Measurements from ENCODE around the gene DHX58.

The DHX58 gene

GRCh38 chr17:42087042-42087701 is 25.3 kb downstream of the DHX58 start:
- no peak for DNase-seq (ENCODE audit: low spot score)

GRCh38 chr17:42081516-42082129 is 30.9 kb downstream of the DHX58 start:
- no peak for DNase-seq (ENCODE audit: low spot score)

GRCh38 chr17:42079541-42079940 is 33.0 kb downstream of the DHX58 start:
- DNase-seq (ENCODE audit: low spot score) = no peak

- no peak for DNase-seq (ENCODE audit: low spot score)
These were observed 34.0 kb downstream of the DHX58 start for GRCh38 chr17:42078396-42079043.

- DNase-seq (ENCODE audit: low spot score) = no peak
These were observed 34.8 kb downstream of the DHX58 start for GRCh38 chr17:42077755-42078154.

GRCh38 chr17:42076797-42077559 is 35.5 kb downstream of the DHX58 start:
- no peak for DNase-seq (ENCODE audit: low spot score)

- DNase-seq (ENCODE audit: low spot score) = no peak
These were observed 36.7 kb downstream of the DHX58 start for GRCh38 chr17:42075789-42076188.

- DNase-seq (ENCODE audit: low spot score) = peak; percentile 52
These were observed 40.0 kb downstream of the DHX58 start for GRCh38 chr17:42072323-42073187.

GRCh38 chr17:42071810-42072209 is 40.7 kb downstream of the DHX58 start:
- no peak for DNase-seq (ENCODE audit: low spot score)

- DNase-seq (ENCODE audit: low spot score) = no peak
These were observed 43.5 kb downstream of the DHX58 start for GRCh38 chr17:42068979-42069378.

GRCh38 chr17:42067371-42068091 is 45.0 kb downstream of the DHX58 start:
- peak; percentile 78 for DNase-seq (ENCODE audit: low spot score)

- DNase-seq (ENCODE audit: low spot score) = no peak
These were observed 47.3 kb downstream of the DHX58 start for GRCh38 chr17:42065201-42065600.

- DNase-seq (ENCODE audit: low spot score) = no peak
These were observed 49.8 kb downstream of the DHX58 start for GRCh38 chr17:42062681-42063080.

GRCh38 chr17:42061646-42062487 is 50.6 kb downstream of the DHX58 start:
- DNase-seq (ENCODE audit: low spot score) = no peak

- DNase-seq (ENCODE audit: low spot score) = no peak
These were observed 52.3 kb downstream of the DHX58 start for GRCh38 chr17:42060231-42060630.

- DNase-seq (ENCODE audit: low spot score) = no peak
These were observed 52.7 kb downstream of the DHX58 start for GRCh38 chr17:42059815-42060214.

- no peak for DNase-seq (ENCODE audit: low spot score)
These were observed 54.5 kb downstream of the DHX58 start for GRCh38 chr17:42058063-42058462.

GRCh38 chr17:42056635-42057034 is 55.9 kb downstream of the DHX58 start:
- no peak for DNase-seq (ENCODE audit: low spot score)

GRCh38 chr17:42055496-42055895 is 57.0 kb downstream of the DHX58 start:
- no peak for DNase-seq (ENCODE audit: low spot score)

- DNase-seq (ENCODE audit: low spot score) = no peak
These were observed 57.5 kb downstream of the DHX58 start for GRCh38 chr17:42055027-42055426.

Measured in AG08396 (cell line).